Activated T-cell treated with anti-CD3 and anti-CD28 coated beads for 4 hours (primary cell): Measurements from ENCODE around the gene FCRL5.

ENCODE experiments used
- DNase-seq: peaks from one replicate; pipeline ENCODE4 v3.0.0-alpha.2; 2020

Gene FCRL5

DNA sequence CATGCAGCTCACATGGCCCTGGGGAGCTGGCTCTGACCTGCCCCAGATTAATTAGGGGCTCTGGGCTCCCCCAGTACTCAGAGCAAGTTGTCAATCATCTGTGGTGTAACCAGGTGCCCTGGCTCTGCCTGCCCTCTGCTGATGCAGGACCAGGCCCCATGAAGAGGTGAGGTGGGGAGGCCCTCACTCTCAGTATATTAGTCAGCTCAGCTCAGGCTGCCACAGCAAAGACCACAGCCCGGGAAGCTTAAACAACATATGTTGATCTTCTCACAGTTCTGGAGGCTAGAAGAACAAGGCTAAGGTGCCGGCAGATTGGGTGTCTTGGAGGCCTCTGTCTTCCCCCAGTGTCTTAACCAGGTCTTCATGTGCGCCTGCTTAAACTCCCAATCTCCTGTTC is 66.5 kb downstream of the FCRL5 start:
- DNase-seq, result no peak

DNA sequence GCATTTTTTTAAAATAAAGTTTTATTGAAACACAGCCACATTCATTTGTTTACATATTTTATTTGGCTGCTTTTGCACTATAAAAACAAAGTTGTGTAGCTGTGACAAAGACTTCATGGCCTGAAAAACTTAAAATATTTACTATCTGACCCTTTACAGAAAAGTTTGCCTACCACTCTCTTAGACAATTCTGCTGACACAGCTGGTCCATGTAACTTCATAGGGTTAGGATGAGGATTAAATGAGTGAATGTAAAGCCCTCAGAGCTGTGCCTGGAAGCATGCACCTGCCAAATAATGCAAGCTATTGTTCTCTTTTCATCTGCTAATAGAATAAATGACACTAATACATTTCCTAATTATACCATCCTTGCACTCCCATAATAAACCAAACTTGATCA is 67.7 kb downstream of the FCRL5 start:
- DNase-seq, result no peak

DNA sequence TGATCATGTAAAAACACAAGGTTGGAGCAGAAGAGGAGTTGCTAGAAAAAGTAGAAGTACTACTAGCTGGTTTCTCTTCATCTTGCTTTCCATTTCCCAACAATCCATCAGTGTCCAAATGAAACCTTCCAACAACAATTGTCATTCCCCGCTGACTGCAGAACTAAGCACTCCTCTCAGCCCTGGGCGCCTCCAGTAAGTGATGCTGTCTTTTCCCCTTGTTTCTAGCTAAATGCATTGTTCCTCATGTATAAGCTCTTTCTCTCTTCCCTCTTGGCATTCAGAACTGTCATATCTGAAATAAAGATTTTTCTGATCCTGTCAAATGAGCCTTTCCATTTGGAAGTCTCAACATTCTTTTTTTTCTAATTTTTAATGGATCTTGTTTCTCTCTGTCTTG is 68.7 kb downstream of the FCRL5 start:
- DNase-seq, result no peak

DNA sequence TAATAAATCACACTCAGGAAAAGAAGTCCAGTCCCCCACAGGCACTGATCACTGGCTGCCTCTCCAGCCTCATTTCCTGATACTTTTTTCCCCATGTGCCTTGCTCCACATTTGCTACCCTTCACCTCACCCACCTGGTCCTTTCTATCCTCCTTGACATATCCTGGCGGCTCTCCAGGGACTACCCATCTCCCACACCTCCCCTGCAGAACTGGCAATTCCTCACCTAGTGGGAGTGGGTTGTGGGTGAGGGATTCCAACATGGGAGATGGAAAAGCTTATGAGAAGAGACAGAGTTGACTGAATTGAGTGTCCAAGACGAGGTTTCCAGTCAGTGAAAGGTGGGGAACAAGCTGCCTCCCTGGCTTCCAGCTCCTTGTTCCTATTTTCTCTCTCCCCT is 69.6 kb downstream of the FCRL5 start:
- DNase-seq, result no peak

DNA sequence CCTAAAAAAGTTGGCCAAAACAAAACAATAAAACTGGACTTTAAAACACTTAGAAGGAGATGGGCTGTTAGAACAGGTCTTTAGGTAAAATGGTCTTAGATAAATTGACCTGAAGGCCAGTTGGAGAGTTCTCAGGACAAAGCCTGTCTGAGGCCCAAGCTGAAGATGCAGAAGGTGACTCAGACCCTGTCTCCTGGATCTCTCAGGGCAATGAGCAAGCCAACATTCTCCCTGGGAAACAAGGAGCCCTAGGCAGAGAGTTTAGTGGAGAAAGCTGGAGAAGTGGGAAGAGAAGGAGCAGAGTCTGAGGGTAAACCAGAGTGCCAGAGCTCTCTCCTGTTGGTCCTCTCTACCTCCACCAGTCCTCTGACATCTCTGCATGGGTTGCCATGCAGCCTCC is 70.1 kb downstream of the FCRL5 start:
- no peak for DNase-seq

DNA sequence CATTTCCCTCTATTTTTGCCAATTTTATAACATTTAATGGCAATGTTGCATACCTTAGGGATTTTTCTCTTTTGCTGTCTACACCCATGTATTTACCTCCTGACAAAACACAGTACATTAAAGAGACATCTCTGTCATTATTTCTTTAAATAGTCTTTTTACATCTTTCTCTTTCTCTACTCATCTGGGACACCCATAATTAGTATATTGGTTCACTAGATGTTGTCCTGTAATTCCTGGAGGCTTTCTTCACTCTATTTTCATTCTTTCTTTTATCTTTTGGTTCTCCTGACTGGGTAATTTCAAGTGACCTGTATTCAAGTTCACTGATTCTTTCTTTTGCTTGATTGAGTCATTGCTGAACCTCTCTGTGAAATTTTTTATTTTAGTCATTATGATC is 74.3 kb downstream of the FCRL5 start:
- no peak for DNase-seq

DNA sequence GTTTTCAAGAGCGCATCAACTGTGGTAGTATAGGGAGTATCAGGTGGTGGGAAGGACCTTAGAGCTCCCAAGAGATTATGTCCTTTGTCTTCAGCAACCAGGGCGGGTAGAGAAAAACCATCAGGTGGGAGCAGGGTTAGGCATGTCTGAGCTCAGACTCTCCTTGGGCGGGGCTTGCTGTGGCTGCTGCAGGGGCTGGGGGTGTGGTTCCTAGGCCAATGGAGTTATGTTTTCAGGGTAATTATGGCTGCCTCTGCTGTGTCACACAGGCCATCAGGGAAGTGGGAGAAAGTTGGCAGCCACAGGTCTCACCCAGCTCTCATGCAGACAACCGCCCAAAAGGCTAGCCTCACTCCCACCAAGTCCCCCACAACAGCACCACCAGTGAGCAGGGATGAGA is 74.9 kb downstream of the FCRL5 start:
- DNase-seq, result no peak

DNA sequence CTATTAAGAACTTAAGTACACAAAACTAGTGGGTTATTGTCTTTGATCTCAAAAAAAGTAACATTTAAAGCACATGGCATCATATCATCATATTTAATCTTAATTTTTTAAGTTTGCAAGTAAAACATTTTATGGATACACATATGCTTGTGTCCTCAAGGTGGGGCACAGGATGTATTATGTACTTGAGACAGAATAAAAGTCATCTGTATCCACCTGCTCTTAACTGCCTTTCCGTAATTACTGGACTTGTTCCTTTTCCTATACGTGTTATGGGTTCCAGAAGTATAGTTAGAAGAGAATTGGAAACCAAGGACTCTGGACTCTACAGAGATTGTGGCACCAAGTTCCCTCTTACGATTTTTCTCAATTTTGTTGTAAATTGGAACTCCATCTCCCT is 79.4 kb downstream of the FCRL5 start:
- DNase-seq, result no peak

DNA sequence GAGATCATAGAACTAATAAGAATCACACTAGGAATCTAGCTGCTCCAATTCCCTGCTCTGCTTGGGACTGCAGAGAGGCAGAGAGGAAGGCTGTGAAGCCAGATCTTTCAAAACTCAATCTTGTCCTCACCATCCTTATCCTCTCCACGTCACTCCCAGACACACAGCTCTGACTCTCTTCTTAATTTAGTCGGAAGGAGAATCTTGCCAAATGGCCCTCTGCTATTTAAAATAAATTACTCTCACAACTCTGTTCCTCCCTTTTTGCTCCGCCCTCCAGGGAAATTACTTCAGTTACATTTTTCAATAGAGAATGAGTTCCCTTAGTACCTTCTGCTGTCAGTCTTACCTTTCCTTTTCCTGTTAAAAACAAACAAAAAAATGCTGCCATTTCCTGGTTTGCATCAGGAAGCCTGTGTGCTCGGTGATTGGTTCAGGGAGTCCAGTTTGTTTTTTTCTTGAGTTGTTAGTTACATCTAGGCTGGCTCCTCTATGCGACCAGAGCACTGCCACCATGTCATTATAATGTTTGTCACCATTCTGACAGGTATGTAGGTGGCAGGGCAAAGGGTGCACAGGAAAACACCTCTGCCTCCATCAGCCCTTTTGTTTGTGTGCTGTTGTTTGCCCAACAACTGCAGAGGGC is 80.1 kb downstream of the FCRL5 start:
- no peak for DNase-seq

DNA sequence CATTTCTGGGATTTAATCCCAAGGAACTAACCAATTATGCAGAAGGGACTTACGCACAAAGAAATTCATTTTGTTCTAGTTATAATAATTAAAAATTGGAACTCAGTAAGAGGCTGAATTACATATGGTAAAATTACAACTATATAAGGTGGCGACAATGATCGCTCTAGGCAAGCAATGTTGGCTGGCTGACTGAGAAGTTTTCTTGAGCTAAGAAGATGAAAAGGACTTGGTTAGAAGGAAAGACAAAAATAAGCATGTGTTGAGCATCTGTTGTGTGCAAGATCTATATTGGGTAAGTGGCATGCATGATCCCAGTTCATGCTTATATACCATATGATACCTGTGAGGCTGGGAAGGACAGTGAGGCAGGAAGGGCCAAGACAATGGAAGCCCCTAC is 80.8 kb downstream of the FCRL5 start:
- no peak for DNase-seq

DNA sequence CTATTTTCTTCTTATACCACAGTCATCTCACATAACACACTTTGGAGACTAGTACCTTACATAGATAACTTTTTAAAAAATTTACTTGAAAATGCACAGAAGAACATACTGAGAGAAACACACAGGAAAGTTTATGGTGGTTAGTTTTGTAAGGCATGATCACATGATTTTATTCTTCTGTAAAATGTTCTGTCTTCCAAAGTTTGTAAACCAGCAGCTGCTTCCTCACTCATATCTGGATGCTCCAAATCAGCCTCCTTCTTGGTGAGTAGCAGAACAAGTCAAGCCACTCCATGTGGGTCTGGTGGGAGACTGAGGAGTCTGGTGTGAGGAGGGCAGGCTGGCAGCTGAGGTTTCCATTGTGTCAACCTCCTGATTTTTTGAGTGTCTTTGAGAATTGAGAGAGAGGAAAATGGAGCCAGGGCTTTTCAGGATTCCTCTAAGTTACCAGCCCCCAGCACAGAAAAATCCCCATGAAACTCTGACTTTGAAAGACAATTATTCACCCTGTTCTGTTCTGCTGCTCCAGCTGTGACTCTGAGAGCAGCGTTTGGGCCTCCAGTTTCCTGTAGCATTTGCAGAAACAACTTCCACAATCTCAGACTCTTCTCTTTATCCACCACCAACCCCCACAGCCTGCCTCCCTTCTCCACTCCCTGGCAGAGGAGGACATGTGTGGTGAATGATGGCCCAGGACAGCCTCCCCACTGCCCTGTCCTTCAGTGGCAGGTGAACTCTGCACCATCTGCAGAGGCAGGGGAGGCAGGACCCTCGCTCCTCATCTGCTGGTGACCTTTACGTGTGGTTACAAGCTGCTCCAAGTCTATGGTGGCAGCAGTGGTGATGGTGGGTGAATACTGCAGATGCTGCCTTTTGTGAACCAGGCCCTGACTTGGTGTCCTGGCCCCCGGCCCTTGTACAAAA is 82.3 kb downstream of the FCRL5 start:
- DNase-seq, result no peak

DNA sequence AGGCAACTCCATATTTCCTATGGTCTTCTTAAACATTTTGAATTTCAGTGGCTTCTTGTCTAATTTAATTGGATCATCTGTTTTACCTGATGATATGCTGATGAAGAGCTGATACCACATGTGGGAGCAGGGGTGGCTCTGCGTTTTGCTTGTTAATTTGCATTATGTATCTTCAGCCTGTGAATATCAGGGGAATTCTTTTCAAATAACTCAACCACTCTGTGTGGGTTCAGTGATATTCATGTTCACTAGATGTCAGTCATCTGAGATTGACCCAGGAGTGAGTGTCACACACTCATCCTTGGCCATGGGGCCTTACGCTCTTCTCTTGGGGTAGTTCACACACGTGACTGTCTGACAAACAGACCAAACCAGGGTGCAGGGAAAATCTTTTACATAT is 83.0 kb downstream of the FCRL5 start:
- DNase-seq, result no peak

DNA sequence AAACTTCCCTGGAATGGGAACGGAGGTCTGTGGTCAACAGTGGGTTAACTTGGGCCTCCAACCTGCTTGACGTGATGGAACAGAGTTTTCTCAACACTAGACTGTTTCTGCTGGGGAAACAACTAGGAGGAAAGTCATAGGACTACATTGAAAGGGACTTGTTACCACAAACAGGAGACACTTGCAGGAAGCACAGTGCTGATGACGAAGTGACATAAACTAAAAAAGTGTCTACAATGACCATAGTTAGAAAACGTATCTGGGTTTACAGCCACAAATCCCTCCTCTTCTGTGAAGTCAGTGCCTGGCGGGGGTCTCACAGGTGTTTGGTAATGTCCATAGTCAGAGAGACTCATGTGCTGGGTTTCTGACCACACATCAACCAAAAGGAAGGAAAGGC is 86.3 kb downstream of the FCRL5 start:
- no peak for DNase-seq
